ENCODE results near the gene DENND2A. TPM values are rescaled to one million over a fixed set of nuclear protein-coding genes. Genes with fewer than 3 reads are reported as not detected.

Gene DENND2A
- polyA plus RNA-seq, 3 donors = not detected

GRCh38 chr7:140476698-140477261 is 163.8 kb downstream of the DENND2A start:
- Histone ChIP-seq H3K36me3 (replicated peaks in 1 of 2; ENCODE audit: control insufficient read depth in 1 of 2, insufficient read depth in 2 of 2, low read length in 2 of 2) (peaks cover 3 to 6% of the 10 kb centered on the region in 2 donors), H3K9me3 (replicated peaks in 1 of 2; ENCODE audit: control insufficient read depth in 1 of 2, insufficient read depth in 1 of 2, low read length in 2 of 2) (no peaks in the 10 kb centered on the region), H3K79me2 (ENCODE audit: insufficient read depth, low read length) (peaks cover 74% of the 10 kb centered on the region), H3K4me2 (replicated peaks; ENCODE audit: extremely low read depth, low read length, poor library complexity, severe bottlenecking) (peak overlapping the region; percentile 68), H3K4me1 (ENCODE audit: control insufficient read depth in 1 of 2, insufficient read depth in 2 of 2, low read length in 2 of 2) (peaks cover 22% of the 10 kb centered on the region in 2 donors), H3K4me3 (replicated peaks in 1 of 3; ENCODE audit: low read depth in 2 of 3, low read length in 3 of 3) (peak overlapping the region in 1 of 3 experiments; percentile 99), H3K27ac (ENCODE audit: low read depth in 1 of 2, low read length in 2 of 2) (peak overlapping the region; percentile 61 to 96), H3K27me3 (ENCODE audit: control insufficient read depth in 2 of 2, insufficient read depth in 2 of 2, low read length in 2 of 2) (no peaks in the 10 kb centered on the region), H2AFZ (ENCODE audit: insufficient read depth, low read depth, low read length, poor library complexity, severe bottlenecking) (no peak overlapping the region), H4K20me1 (ENCODE audit: insufficient read depth, low read length) (peaks cover 59% of the 10 kb centered on the region), H3K9ac (ENCODE audit: insufficient read depth, low read length, poor library complexity, severe bottlenecking) (no peak overlapping the region)
- 89% methylated on average over 4 of the region's 11 CpGs for WGBS (ENCODE audit: insufficient coverage)
- Mint-ChIP-seq H3K27me3 (ENCODE audit: low read depth in 3 of 3) (no peaks in the 10 kb centered on the region), H3K4me3 (peak overlapping the region; percentile 92 to 98), H3K27ac (peak overlapping the region; percentile 91 to 98 (median 98)), H3K36me3 (peaks cover 8 to 25% of the 10 kb centered on the region in 2 donors), H3K9me3 (peaks cover 0 to 2% (median 0%) of the 10 kb centered on the region in 7 donors), H3K4me1 (peaks cover 35% of the 10 kb centered on the region)
- intact Hi-C loops (cut with micrococcal nuclease) = loop anchor here (5.0 to 10.0 kb wide), 3 partner anchors 446 to 1112 kb away; partner anchors contain the start of genes BRAF (in 2 of the 2) and MRPS33 (in 1 of the 2)
- TF ChIP-seq CTCF (IDR thresholded peaks at IDR 0.05) = no peak
- no peak for DNase-seq

- no peak overlapping the region for H3K4me3 Mint-ChIP-seq
- no peaks in the 10 kb centered on the region for H3K27me3 ChIP-seq (ENCODE audit: control insufficient read depth in 2 of 2, insufficient read depth in 2 of 2, low read length in 2 of 2)
- no peak overlapping the region for H3K27ac ChIP-seq (ENCODE audit: low read depth in 1 of 2, low read length in 2 of 2)
- peaks cover 35% of the 10 kb centered on the region for H3K4me1 Mint-ChIP-seq
- H3K36me3 Mint-ChIP-seq = peaks cover 13 to 33% of the 10 kb centered on the region in 2 donors
- peaks cover 69% of the 10 kb centered on the region for H4K20me1 ChIP-seq (ENCODE audit: insufficient read depth, low read length)
- H3K9ac ChIP-seq (ENCODE audit: insufficient read depth, low read length, poor library complexity, severe bottlenecking) = no peak overlapping the region
- no peaks in the 10 kb centered on the region for H3K27me3 Mint-ChIP-seq (ENCODE audit: low read depth in 3 of 3)
- no peaks in the 10 kb centered on the region for H3K9me3 ChIP-seq (replicated peaks in 1 of 2; ENCODE audit: control insufficient read depth in 1 of 2, insufficient read depth in 1 of 2, low read length in 2 of 2)
- H3K9me3 Mint-ChIP-seq = peaks cover 0 to 2% (median 0%) of the 10 kb centered on the region in 7 donors
- H3K36me3 ChIP-seq (replicated peaks in 1 of 2; ENCODE audit: control insufficient read depth in 1 of 2, insufficient read depth in 2 of 2, low read length in 2 of 2) = peaks cover 12 to 15% of the 10 kb centered on the region in 2 donors
- H3K4me1 ChIP-seq (ENCODE audit: control insufficient read depth in 1 of 2, insufficient read depth in 2 of 2, low read length in 2 of 2) = peaks cover 22% of the 10 kb centered on the region in 2 donors
- intact Hi-C loops (cut with micrococcal nuclease) = loop anchor here (5.0 to 10.0 kb wide), 3 partner anchors 446 to 1111 kb away; partner anchors contain the start of genes BRAF (in 2 of the 2) and MRPS33 (in 1 of the 2)
- peak; percentile 75 for TF ChIP-seq CTCF (IDR thresholded peaks at IDR 0.05)
- WGBS (ENCODE audit: insufficient coverage) = no CpG with 5 or more reads among the region's 2 CpGs
- H3K4me2 ChIP-seq (replicated peaks; ENCODE audit: extremely low read depth, low read length, poor library complexity, severe bottlenecking) = no peak overlapping the region
- H3K27ac Mint-ChIP-seq = peak overlapping the region in 4 of 7 donors; percentile 25 to 91 (median 30)
- no peak overlapping the region for H2AFZ ChIP-seq (ENCODE audit: insufficient read depth, low read depth, low read length, poor library complexity, severe bottlenecking)
- peaks cover 84% of the 10 kb centered on the region for H3K79me2 ChIP-seq (ENCODE audit: insufficient read depth, low read length)
- no peak overlapping the region for H3K4me3 ChIP-seq (replicated peaks in 1 of 3; ENCODE audit: low read depth in 2 of 3, low read length in 3 of 3)
- DNase-seq = peak; percentile 17 to 55 (median 23)
Measured at GRCh38 chr7:140475747-140476333, 164.8 kb downstream of the DENND2A start.

Small RNA genes lying within 50 kb of the gene (small RNA-seq; reads per million reads assigned to genes)
- gene RF00019 (ENCODE audit: insufficient read length, low read depth) (not detected), gene RN7SL771P (ENCODE audit: insufficient read length, low read depth) (not detected)

Other genes with a start within 250 kb of the DENND2A start
- gene SLC37A3, start 242.3 kb downstream of the DENND2A start, polyA plus RNA-seq = 10 to 100 TPM in 1 of 3 donors, 1 to 10 TPM in 2; 3.1 to 26.1 (median 5.2) TPM
- gene RAB19, start 236.8 kb downstream of the DENND2A start, polyA plus RNA-seq = not detected
- 100 to 1,000 TPM in 2 of 3 donors, 10 to 100 TPM in 1; 88.4 to 160 (median 127) TPM for gene MKRN1, start 161.3 kb downstream of the DENND2A start, polyA plus RNA-seq
- 10 to 100 TPM in 2 of 3 donors, 1 to 10 TPM in 1; 8.7 to 28.7 (median 18.3) TPM for gene ADCK2, start 32.1 kb upstream of the DENND2A start, polyA plus RNA-seq
- 100 to 1,000 TPM; 250 to 516 (median 479) TPM for gene NDUFB2, start 55.9 kb upstream of the DENND2A start, polyA plus RNA-seq

Measured in CD14-positive monocyte (primary cell).